ENCODE measurements around the gene C19orf73. TPM values are rescaled to one million over a fixed set of nuclear protein-coding genes. Genes with fewer than 3 reads are reported as not detected.

C19orf73 gene
- total and polyA plus RNA-seq, 3 experiments from 2014 or later: 1.4 to 3.1 (median 2.5) TPM

DNA sequence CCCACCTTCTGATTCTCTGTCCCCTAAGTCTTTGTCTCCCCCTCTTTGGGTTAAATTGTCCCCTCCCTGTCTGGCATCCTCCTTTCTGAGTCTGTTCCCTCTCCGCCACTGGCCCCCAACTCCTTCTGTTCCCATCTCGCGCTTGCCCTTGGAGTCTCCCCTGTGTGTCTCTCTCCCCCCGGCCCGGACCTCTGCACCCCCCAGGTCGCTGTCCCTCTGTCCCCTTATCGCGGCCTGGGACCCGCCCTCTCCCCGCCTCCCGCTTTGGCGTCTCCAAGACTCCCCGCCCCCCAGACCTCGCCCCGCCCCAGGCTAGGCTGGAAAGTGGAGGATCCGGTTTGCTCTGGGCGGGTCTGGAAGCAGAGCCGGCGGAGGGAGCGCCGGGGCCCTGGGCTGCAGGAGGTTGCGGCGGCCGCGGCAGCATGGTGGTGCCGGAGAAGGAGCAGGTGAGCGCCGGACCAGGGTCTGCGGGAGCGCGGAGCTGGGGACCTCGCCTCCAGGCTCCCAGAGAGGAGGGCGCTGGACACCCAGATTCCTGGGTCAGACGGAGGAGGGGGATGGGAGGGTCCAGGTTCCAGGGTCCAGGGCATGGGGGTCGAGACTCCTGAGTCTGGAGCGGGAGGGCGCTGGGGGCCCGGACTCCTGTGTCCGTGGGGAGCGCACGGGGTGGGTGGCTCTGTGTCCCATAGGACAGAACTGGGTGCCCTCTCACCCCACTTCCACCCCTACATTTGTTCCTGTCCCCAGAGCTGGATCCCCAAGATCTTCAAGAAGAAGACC is 38.7 kb upstream of the C19orf73 start, which contains the start of gene TRPM4:
TRPM4 (plus strand) TSS at position 348 of the 780 bp plus-strand sequence; CDS start at position 423, 75 bp downstream.
- Histone ChIP-seq H3K9me3 (ENCODE audit: low read length) (no peaks in the 10 kb centered on the region), H3K27ac (ENCODE audit: low read depth, low read length) (peak within 1 kb of the TSS; percentile 64), H3K36me3 (ENCODE audit: insufficient read depth, low read length) (no peaks in the 10 kb centered on the region), H3K4me3 (ENCODE audit: low read length) (no peak within 1 kb of the TSS), H3K27me3 (ENCODE audit: insufficient read depth, low read length, poor library complexity, severe bottlenecking) (peaks cover 14% of the 10 kb centered on the region), H3K4me1 (ENCODE audit: insufficient read depth, low read length) (peaks cover 9% of the 10 kb centered on the region)
- DNase-seq: peak in 2 of 5 donors; percentile 8 to 20
- Mint-ChIP-seq H3K27ac (peak within 1 kb of the TSS in 1 of 8 donors; percentile 15), H3K9me3 (peaks cover 0 to 2% (median 0%) of the 10 kb centered on the region in 5 donors), H3K4me3 (peak within 1 kb of the TSS in 4 of 7 donors; percentile 50 to 79 (median 60)), H3K4me1 (peaks cover 4 to 10% (median 7%) of the 10 kb centered on the region in 3 donors), H3K27me3 (peaks cover 31 to 68% of the 10 kb centered on the region in 2 donors), H3K36me3 (no peaks in the 10 kb centered on the region)
- POLR2A ChIA-PET: no interaction called here
- CTCF ChIA-PET: no interaction called here

DNA sequence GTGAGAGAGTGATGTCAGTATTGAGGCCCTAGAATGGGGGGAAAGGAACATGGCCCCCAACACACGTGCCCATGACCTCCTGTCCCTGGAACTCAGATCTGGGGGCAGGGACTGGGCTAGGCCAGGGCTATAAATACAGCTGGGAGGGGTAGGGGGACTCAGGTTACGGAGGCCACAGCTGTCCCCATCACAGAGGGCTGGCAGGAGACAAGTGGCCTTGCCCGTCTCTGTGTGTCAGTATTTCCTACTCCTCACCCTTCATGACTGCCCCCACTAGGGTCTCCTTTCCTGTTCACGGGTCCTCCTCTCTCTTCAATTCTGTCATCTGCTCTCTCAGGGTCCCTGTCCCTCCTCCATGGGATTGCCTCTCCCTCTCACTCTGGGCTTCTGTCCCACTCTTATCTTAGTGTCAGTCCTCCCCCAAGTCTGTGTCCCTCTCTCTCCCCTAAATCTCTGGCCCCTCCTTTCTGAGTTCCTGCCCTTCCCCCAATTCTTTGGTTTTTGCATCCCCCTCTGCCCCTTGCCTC is 36.9 kb upstream of the C19orf73 start:
- Histone ChIP-seq H3K4me3 (ENCODE audit: low read length) (no peak overlapping the region), H3K27ac (ENCODE audit: low read depth, low read length) (peak overlapping the region; percentile 77), H3K4me1 (ENCODE audit: insufficient read depth, low read length) (peaks cover 19% of the 10 kb centered on the region), H3K36me3 (ENCODE audit: insufficient read depth, low read length) (no peaks in the 10 kb centered on the region), H3K9me3 (ENCODE audit: low read length) (no peaks in the 10 kb centered on the region), H3K27me3 (ENCODE audit: insufficient read depth, low read length, poor library complexity, severe bottlenecking) (peaks cover 27% of the 10 kb centered on the region)
- CTCF ChIA-PET: interaction anchor here (0.7 to 0.9 kb wide), 2 partner anchors 17 to 58 kb away, joined by 3 to 4 read pairs; no protein-coding TSS in a partner anchor
- no peak overlapping the region for H3K27ac Mint-ChIP-seq
- H3K4me3 Mint-ChIP-seq: no peak overlapping the region
- H3K36me3 Mint-ChIP-seq: no peaks in the 10 kb centered on the region
- no peak for DNase-seq
- H3K4me1 Mint-ChIP-seq: peaks cover 8 to 18% (median 16%) of the 10 kb centered on the region in 3 donors
- POLR2A ChIA-PET: no interaction called here
- peaks cover 0 to 2% (median 0%) of the 10 kb centered on the region in 5 donors for H3K9me3 Mint-ChIP-seq
- H3K27me3 Mint-ChIP-seq: peaks cover 43 to 73% of the 10 kb centered on the region in 2 donors

DNA sequence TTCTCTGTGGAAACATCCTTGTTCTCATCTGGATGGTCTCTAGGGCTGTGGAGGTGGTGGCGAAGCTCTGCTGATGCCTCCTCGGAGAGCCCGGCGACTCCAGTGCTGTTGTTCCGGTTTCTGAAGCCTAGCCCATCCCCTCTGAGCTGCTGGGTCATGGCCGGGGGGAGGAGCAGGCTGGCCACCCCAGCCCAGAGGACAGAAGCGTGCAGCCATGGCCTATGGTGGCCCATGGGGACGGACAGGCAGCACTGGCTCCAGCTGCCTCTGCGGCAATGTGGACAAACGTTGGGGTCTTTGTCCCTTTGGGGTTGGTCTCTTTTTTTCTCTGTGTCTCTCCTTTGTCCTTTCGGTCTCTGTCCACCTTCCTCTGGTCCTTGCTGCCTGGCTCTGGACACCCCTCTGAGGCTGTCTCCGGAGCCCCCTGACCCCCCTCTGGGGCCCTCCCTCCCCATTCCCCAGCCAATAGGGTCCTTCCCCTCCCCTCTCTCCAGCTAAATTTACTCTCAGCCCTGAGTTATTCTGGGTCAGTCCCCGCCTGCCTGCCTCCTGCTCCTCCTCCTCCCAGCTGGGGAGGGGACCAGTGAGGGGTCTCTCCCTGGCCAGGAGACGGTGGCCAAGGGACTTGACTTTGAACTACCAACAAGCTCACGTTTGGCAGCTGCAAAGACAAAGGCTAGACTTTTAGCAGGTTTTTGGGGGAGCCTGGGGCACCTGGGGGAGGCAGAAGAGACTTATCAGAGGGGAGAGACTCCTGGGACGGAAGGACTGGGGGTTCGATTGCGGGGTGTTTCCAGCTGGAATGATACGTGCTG is 36.3 kb upstream of the C19orf73 start, which contains the start of gene HRC:
HRC (minus strand) TSS at position 392 of the 815 bp plus-strand sequence; CDS start at position 233, 159 bp downstream.
- Histone ChIP-seq H3K36me3 (ENCODE audit: insufficient read depth, low read length) (no peaks in the 10 kb centered on the region), H3K27ac (ENCODE audit: low read depth, low read length) (peak within 1 kb of the TSS; percentile 77), H3K9me3 (ENCODE audit: low read length) (no peaks in the 10 kb centered on the region), H3K4me1 (ENCODE audit: insufficient read depth, low read length) (peaks cover 26% of the 10 kb centered on the region), H3K4me3 (ENCODE audit: low read length) (no peak within 1 kb of the TSS), H3K27me3 (ENCODE audit: insufficient read depth, low read length, poor library complexity, severe bottlenecking) (peaks cover 29% of the 10 kb centered on the region)
- no peak for DNase-seq
- Mint-ChIP-seq H3K9me3 (peaks cover 0 to 2% (median 0%) of the 10 kb centered on the region in 5 donors), H3K4me3 (peak within 1 kb of the TSS in 2 of 7 donors; percentile 21 to 68), H3K27ac (peak within 1 kb of the TSS in 1 of 8 donors; percentile 42), H3K27me3 (peaks cover 43 to 69% of the 10 kb centered on the region in 2 donors), H3K4me1 (peaks cover 8 to 21% (median 17%) of the 10 kb centered on the region in 3 donors), H3K36me3 (no peaks in the 10 kb centered on the region)
- ChIA-PET CTCF (interaction anchor here (0.7 to 0.9 kb wide), 2 partner anchors 16 to 57 kb away, joined by 3 to 4 read pairs; no protein-coding TSS in a partner anchor), POLR2A (no interaction called here)

DNA sequence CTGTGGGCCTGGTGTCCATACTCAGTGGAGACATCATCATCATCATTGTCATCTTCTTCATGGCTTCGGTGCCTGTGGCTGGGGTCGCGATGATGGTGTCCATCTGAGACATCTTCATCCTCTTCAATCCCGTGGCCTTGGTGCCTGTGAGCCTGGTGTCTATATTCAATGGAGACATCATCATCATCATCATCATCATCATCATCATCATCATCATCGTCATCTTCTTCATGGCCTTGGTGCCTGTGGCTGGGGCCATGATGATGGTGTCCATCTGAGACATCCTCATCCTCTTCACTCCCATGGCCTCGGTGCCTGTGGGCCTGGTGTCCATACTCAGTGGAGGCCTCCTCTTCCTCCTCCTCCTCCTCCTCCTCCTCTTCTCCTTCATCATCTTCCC is 35.3 kb upstream of the C19orf73 start:
- no peaks in the 10 kb centered on the region for H3K36me3 Mint-ChIP-seq
- H3K27me3 ChIP-seq (ENCODE audit: insufficient read depth, low read length, poor library complexity, severe bottlenecking): peaks cover 36% of the 10 kb centered on the region
- peaks cover 17 to 30% (median 26%) of the 10 kb centered on the region in 3 donors for H3K4me1 Mint-ChIP-seq
- H3K4me1 ChIP-seq (ENCODE audit: insufficient read depth, low read length): peaks cover 34% of the 10 kb centered on the region
- no peaks in the 10 kb centered on the region for H3K36me3 ChIP-seq (ENCODE audit: insufficient read depth, low read length)
- no peak overlapping the region for H3K4me3 ChIP-seq (ENCODE audit: low read length)
- H3K9me3 ChIP-seq (ENCODE audit: low read length): no peaks in the 10 kb centered on the region
- H3K27ac Mint-ChIP-seq: no peak overlapping the region
- DNase-seq: no peak
- ChIA-PET POLR2A (no interaction called here), CTCF (no interaction called here)
- H3K27ac ChIP-seq (ENCODE audit: low read depth, low read length): peak overlapping the region; percentile 77
- peaks cover 40 to 72% of the 10 kb centered on the region in 2 donors for H3K27me3 Mint-ChIP-seq
- peaks cover 0 to 2% (median 0%) of the 10 kb centered on the region in 5 donors for H3K9me3 Mint-ChIP-seq
- peak overlapping the region in 2 of 7 donors; percentile 21 to 68 for H3K4me3 Mint-ChIP-seq

DNA sequence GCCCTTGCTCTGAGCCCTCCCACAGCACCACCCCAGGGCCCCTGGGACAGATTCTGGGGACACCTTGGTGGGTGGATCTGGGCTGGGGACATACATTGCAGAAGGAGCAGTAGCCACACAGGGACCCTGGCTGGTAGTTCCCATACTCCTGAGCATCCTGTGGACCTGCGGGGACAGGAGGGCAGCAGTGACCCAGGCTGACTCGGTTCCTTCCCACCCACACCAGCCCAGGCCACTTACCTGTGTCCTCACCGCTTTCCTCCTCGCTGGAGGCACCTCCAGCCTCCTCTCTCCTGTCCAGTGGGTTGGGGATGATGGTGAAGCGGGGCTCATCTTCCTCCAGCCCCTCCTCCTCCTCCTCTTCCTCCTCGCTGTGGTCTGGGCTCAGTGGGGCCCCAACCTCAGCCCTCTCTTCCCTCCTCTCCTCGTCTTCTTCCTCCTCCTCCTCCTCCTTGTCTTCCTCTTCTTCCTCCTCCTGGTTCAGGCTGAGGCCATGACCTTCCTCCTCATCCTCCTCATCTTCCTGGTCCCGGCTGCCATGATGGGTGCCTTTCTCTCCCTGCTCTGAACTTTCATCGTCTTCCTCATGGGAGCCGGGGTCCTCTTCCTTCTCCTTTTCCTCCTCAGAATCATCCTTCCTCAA is 34.3 kb upstream of the C19orf73 start:
- Mint-ChIP-seq H3K27me3 (peaks cover 39 to 74% of the 10 kb centered on the region in 2 donors), H3K9me3 (peaks cover 0 to 2% (median 0%) of the 10 kb centered on the region in 5 donors), H3K4me1 (peaks cover 21 to 35% (median 27%) of the 10 kb centered on the region in 3 donors), H3K36me3 (no peaks in the 10 kb centered on the region), H3K4me3 (peak overlapping the region in 4 of 7 donors; percentile 10 to 32 (median 23)), H3K27ac (no peak overlapping the region)
- Histone ChIP-seq H3K4me1 (ENCODE audit: insufficient read depth, low read length) (peaks cover 39% of the 10 kb centered on the region), H3K27ac (ENCODE audit: low read depth, low read length) (no peak overlapping the region), H3K9me3 (ENCODE audit: low read length) (no peaks in the 10 kb centered on the region), H3K4me3 (ENCODE audit: low read length) (no peak overlapping the region), H3K27me3 (ENCODE audit: insufficient read depth, low read length, poor library complexity, severe bottlenecking) (peaks cover 40% of the 10 kb centered on the region), H3K36me3 (ENCODE audit: insufficient read depth, low read length) (no peaks in the 10 kb centered on the region)
- no peak for DNase-seq
- ChIA-PET POLR2A (no interaction called here), CTCF (no interaction called here)

DNA sequence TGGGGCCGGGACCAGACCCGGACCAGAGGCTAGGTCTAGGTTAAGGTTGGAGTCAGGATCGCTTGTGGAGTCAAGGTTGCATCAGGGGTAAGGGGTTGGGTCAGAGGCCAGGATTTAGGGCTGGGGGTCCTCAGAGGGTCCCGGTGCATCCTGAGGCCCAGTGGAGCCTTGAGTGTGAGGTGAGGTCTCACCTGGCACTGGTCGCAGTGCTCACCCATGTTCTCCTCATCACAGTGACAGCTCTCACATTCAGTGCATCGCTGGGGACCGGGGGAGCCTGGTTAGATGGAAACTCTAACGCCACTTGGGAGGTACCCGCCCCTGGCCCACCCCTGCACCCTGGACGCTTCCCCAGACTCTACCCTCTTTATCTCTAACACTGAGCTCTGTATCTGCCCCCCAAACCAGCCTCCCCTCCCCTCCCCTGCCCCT is 33.2 kb upstream of the C19orf73 start:
- Histone ChIP-seq H3K4me1 (ENCODE audit: insufficient read depth, low read length) (peaks cover 33% of the 10 kb centered on the region), H3K4me3 (ENCODE audit: low read length) (no peak overlapping the region), H3K36me3 (ENCODE audit: insufficient read depth, low read length) (no peaks in the 10 kb centered on the region), H3K27me3 (ENCODE audit: insufficient read depth, low read length, poor library complexity, severe bottlenecking) (peaks cover 36% of the 10 kb centered on the region), H3K9me3 (ENCODE audit: low read length) (no peaks in the 10 kb centered on the region), H3K27ac (ENCODE audit: low read depth, low read length) (no peak overlapping the region)
- Mint-ChIP-seq H3K4me3 (peak overlapping the region in 5 of 7 donors; percentile 11 to 64 (median 50)), H3K27ac (no peak overlapping the region), H3K4me1 (peaks cover 20 to 31% (median 24%) of the 10 kb centered on the region in 3 donors), H3K9me3 (peaks cover 0 to 2% (median 0%) of the 10 kb centered on the region in 5 donors), H3K36me3 (no peaks in the 10 kb centered on the region), H3K27me3 (peaks cover 47 to 74% of the 10 kb centered on the region in 2 donors)
- DNase-seq: no peak
- CTCF ChIA-PET: no interaction called here
- POLR2A ChIA-PET: no interaction called here
